Activated B cell treated with CpG ODN at 0.5 μM for 24 hours (primary cell): ENCODE measurements around the gene RNH1. TPM values are rescaled to one million over a fixed set of nuclear protein-coding genes. Genes with fewer than 3 reads are reported as not detected.

Source experiments
- ATAC-seq: fragments of 200-7000 bp; cut with Tn5 transposase; one replicate; pipeline ENCODE4 v1.10.0; 2021; ENCODE audit warnings: low read depth, mild to moderate bottlenecking, moderate library complexity
- CTCF ChIA-PET: fragments of 350-600 bp; sonication (Branson Sonifier 250); formaldehyde crosslinking; loops from one replicate; lab custom pipeline; 2021; ENCODE audit warnings: antibody characterized with exemption; lab: Charles Lee
- POLR2A ChIA-PET: fragments of 350-600 bp; sonication (Branson Sonifier 250); formaldehyde crosslinking; loops from one replicate; lab custom pipeline; 2021; ENCODE audit warnings: antibody characterized with exemption; lab: Charles Lee
- DNase-seq: peaks from one replicate; pipeline ENCODE4 v3.0.0; 2022
- H3K27ac Mint-ChIP-seq: one replicate; pipeline ENCODE4 v1.8.0; 2020; ENCODE audit warnings: mixed read lengths
- H3K27me3 Mint-ChIP-seq: one replicate; pipeline ENCODE4 v1.8.0; 2021; ENCODE audit warnings: mixed read lengths
- H3K36me3 Mint-ChIP-seq: one replicate; pipeline ENCODE4 v1.8.0; 2021; ENCODE audit warnings: low read depth, mixed read lengths
- H3K4me1 Mint-ChIP-seq: one replicate; pipeline ENCODE4 v1.8.0; 2021; ENCODE audit warnings: mixed read lengths
- H3K4me3 Mint-ChIP-seq: one replicate; pipeline ENCODE4 v1.8.0; 2020; ENCODE audit warnings: mild to moderate bottlenecking, mixed read lengths
- H3K9me3 Mint-ChIP-seq: one replicate; pipeline ENCODE4 v1.8.0; 2020; ENCODE audit warnings: mixed read lengths
- intact Hi-C: fragments of 100-400 bp; cut with micrococcal nuclease; formaldehyde crosslinking; loops from one replicate; pipeline ENCODE4 v1.15.1; 2024
- total RNA-seq: library from RNA; stranded (reverse); gene quantifications from 2 replicates; pipeline ENCODE4 v1.2.3, GENCODE V29; 2022
- TF ChIP-seq, protein P1 (sequence below): fragments of 200-600 bp; IDR thresholded peaks from one replicate; pipeline ENCODE4 v1.8.0; 2022; ENCODE audit warnings: antibody characterized with exemption, mild to moderate bottlenecking

The RNH1 gene
- total RNA-seq, 1 donor from 2014 or later: 101 TPM

DNA sequence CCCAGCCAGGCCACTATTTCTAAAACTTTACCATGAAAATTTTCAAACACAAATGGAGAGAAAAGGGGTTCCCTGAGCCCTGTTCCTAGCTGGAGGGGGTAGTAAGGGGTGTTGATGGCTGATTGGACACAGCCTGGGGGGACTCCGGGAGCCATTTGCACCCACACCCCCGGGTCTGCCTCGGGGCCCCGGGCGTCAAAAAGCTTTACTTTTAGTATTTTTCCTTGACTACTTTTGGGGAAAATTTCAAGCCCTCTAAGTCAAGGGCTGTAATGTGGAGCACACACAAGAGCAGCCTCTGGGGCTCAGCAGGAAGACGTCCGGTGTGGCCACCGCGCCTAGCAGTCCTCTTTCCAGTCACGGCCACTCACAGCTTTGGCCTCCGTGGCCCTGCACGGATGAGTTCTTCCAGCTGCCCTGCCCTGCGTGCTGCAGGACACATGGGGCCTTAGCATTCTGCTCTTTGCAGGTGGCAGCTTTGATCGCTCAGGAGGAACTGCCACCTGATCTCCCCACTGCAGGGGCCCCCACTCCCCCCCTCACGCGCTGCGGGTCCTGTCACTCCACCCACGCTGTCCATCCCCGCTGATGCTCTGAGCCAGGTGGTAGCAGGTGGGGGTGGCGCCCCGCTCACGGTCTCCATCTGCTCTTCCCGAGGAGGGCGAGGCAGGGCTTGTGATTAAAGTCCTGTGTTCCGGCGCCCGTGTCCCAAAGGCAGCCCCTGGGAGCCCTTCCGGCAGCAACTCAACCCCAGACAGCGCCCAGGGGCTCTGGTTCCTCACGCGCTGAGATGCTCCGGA, 14.4 kb downstream of the RNH1 start:
- TF ChIP-seq, protein P1, sequence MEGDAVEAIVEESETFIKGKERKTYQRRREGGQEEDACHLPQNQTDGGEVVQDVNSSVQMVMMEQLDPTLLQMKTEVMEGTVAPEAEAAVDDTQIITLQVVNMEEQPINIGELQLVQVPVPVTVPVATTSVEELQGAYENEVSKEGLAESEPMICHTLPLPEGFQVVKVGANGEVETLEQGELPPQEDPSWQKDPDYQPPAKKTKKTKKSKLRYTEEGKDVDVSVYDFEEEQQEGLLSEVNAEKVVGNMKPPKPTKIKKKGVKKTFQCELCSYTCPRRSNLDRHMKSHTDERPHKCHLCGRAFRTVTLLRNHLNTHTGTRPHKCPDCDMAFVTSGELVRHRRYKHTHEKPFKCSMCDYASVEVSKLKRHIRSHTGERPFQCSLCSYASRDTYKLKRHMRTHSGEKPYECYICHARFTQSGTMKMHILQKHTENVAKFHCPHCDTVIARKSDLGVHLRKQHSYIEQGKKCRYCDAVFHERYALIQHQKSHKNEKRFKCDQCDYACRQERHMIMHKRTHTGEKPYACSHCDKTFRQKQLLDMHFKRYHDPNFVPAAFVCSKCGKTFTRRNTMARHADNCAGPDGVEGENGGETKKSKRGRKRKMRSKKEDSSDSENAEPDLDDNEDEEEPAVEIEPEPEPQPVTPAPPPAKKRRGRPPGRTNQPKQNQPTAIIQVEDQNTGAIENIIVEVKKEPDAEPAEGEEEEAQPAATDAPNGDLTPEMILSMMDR: no peak
- intact Hi-C loops: no loop called here
- H3K27me3 Mint-ChIP-seq: no peaks in the 10 kb centered on the region
- no peak overlapping the region for H3K4me3 Mint-ChIP-seq
- H3K27ac Mint-ChIP-seq: no peak overlapping the region
- DNase-seq (no peak), ATAC-seq (no peak)
- no peaks in the 10 kb centered on the region for H3K9me3 Mint-ChIP-seq
- ChIA-PET CTCF (no interaction called here), POLR2A (interaction anchor here (1.9 kb wide), 1 partner anchor 44 kb away, joined by 5 read pairs; no protein-coding TSS in a partner anchor)
- peaks cover 56% of the 10 kb centered on the region for H3K36me3 Mint-ChIP-seq
- peaks cover 4% of the 10 kb centered on the region for H3K4me1 Mint-ChIP-seq

DNA sequence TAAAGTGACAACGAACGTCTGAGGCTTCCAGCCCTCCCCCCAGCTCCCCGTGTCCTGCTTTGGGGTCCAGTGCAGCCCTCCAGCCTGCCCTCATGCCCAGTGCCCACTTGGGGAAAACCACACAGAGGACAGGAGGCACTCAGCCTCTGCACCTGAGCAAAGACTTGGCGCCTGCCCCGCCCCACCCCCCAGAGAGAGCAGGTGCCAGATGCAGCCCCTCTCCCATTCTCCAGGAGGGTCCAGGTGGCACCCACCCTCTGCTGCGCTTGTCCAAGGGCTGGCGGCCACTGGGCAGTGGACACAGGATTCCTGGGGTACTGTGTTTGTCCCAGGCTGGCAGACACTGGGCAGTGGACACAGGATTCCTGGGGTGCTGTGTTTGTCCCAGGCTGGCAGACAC, 15.7 kb downstream of the RNH1 start:
- DNase-seq (no peak), ATAC-seq (no peak)
- no peaks in the 10 kb centered on the region for H3K27me3 Mint-ChIP-seq
- intact Hi-C loops: no loop called here
- no peaks in the 10 kb centered on the region for H3K9me3 Mint-ChIP-seq
- H3K27ac Mint-ChIP-seq: no peak overlapping the region
- ChIA-PET CTCF (no interaction called here), POLR2A (no interaction called here)
- TF ChIP-seq, protein P1: no peak
- H3K4me1 Mint-ChIP-seq: peaks cover 4% of the 10 kb centered on the region
- no peak overlapping the region for H3K4me3 Mint-ChIP-seq
- H3K36me3 Mint-ChIP-seq: peaks cover 43% of the 10 kb centered on the region

DNA sequence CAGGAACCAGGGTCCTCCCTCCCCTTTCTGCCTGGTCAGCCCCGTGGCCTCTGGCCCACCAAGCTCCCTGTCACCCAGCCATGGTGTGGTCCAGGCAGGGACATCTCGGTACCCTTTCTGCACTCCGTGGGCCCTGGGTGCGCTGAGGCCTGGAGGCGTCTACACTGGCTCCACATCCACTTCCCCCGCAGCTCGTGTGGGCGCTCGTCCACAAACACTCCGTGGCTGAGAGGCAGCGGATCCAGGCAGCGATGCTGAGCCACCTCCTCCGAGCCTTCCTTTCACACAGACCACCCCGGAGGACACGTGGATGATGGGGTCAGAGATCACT, 16.1 kb downstream of the RNH1 start:
- H3K4me1 Mint-ChIP-seq: peaks cover 4% of the 10 kb centered on the region
- ChIA-PET POLR2A (no interaction called here), CTCF (no interaction called here)
- H3K9me3 Mint-ChIP-seq: no peaks in the 10 kb centered on the region
- H3K27me3 Mint-ChIP-seq: no peaks in the 10 kb centered on the region
- ATAC-seq (no peak), DNase-seq (no peak)
- H3K27ac Mint-ChIP-seq: no peak overlapping the region
- intact Hi-C loops: no loop called here
- H3K36me3 Mint-ChIP-seq: peaks cover 38% of the 10 kb centered on the region
- H3K4me3 Mint-ChIP-seq: no peak overlapping the region
- TF ChIP-seq, protein P1: no peak

DNA sequence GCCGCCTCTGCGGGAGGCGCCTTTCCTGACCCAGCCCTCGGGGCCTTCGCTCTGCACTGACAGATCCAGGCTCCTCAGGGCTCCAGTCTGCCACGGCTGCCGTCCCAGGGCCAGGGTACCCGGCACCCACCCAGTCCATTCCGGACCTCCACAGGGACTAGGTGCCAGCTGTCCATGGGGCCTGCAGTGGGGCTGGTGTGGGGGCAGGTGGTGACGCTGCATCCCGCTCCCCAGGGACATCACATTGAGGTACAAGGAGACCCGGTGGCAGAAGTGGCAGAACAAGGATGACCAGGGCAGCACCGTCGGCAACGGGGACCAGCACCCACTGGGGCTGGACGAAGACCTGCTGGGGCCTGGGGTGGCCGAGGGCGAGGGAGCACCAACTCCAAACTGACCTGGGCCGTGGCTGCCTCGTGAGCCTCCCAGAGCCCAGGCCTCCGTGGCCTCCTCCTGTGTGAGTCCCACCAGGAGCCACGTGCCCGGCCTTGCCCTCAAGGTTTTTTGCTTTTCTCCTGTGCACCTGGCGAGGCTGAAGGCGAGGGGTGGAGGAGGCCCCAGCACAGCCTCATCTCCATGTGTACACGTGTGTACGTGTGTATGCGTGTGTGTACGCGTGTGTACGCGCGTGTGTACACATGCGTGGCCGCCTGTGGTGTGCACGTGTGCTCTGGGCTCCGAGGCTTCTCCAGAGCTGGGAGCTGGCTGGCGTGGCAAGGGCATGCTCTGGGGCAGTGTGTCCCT, 16.7 kb downstream of the RNH1 start:
- ATAC-seq: no peak
- ChIA-PET POLR2A (no interaction called here), CTCF (no interaction called here)
- H3K36me3 Mint-ChIP-seq: peaks cover 34% of the 10 kb centered on the region
- DNase-seq: no peak
- TF ChIP-seq, protein P1: no peak
- H3K4me1 Mint-ChIP-seq: peaks cover 4% of the 10 kb centered on the region
- H3K27me3 Mint-ChIP-seq: no peaks in the 10 kb centered on the region
- H3K4me3 Mint-ChIP-seq: no peak overlapping the region
- intact Hi-C loops: no loop called here
- H3K9me3 Mint-ChIP-seq: no peaks in the 10 kb centered on the region
- H3K27ac Mint-ChIP-seq: no peak overlapping the region

DNA sequence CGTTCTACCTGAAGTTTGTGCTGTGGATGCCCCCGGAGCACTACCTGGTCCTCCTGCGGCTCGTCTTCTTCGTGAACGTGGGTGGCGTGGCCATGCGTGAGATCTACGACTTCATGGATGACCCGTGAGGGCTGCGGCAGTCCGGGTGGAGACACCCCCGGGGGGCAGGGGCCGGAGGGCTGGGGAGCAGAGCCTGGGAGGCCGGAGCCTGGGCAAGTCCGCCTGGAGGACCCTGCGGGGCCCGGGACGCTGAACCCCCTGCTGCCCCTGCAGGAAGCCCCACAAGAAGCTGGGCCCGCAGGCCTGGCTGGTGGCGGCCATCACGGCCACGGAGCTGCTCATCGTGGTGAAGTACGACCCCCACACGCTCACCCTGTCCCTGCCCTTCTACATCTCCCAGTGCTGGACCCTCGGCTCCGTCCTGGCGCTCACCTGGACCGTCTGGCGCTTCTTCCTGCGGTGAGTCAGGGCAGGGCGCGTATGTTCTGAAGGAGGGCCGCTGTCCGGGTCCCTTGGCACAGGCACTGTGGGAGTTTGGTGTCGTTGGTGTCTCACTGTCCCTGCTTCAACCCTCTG, 17.3 kb downstream of the RNH1 start:
- H3K4me3 Mint-ChIP-seq: no peak overlapping the region
- CTCF ChIA-PET: no interaction called here
- no peaks in the 10 kb centered on the region for H3K9me3 Mint-ChIP-seq
- POLR2A ChIA-PET: no interaction called here
- no peak for DNase-seq
- ATAC-seq: no peak
- H3K27me3 Mint-ChIP-seq: no peaks in the 10 kb centered on the region
- peaks cover 30% of the 10 kb centered on the region for H3K36me3 Mint-ChIP-seq
- TF ChIP-seq, protein P1: no peak
- no peak overlapping the region for H3K27ac Mint-ChIP-seq
- intact Hi-C loops: no loop called here
- peaks cover 4% of the 10 kb centered on the region for H3K4me1 Mint-ChIP-seq
